Measurements from ENCODE around the gene CTSZ.
"Not testable (repeated sequence)": the region's sequence is repeated elsewhere in the genome, so short reads cannot be mapped to it uniquely, and the experiment has no call there.

Gene CTSZ

DNA sequence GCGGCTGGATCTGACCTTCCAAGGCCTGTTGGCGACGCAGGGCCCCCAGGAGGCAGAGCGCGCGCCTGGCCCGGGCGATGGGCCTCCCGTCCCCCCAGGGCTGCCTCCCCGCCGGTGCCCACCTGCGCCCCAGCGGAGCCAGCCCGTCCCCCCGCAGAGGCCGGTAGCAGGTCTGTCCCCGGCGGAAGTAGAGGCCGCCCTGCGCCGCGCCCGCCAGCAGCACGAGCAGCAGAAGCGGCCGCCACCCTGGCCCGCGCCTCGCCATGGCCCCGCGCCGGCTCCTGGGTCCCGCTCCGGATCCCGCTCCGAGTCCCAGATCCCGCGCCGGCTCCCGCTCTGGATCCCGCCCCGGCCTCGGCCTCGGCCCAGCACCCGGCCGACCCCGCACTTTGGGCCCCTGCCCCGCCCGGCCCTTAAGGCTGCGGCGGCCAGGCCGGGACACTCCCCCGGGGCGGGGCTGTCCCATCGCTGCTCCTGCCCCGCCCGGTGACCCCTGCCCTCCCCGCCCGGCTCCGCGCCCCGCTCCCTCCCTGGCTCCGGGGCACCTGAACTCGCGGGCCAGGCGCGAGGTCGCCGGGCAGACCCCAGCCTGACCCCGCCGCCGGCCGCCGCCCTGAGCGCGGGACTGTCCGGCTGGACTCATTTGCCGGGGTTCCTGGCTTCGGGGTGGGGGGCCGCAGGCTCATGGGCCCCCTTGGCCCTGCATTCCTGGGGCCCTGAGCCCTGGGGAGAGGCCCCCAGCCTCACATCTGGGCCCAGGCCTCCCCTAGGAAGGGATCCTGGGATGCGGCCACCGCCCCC is at the start of gene CTSZ:
Gene CTSZ (minus strand): TSS at position 391 of the 801 bp plus-strand sequence. CDS start 126 bp downstream, at position 265.
- peak; percentile 46 for DNase-seq

DNA sequence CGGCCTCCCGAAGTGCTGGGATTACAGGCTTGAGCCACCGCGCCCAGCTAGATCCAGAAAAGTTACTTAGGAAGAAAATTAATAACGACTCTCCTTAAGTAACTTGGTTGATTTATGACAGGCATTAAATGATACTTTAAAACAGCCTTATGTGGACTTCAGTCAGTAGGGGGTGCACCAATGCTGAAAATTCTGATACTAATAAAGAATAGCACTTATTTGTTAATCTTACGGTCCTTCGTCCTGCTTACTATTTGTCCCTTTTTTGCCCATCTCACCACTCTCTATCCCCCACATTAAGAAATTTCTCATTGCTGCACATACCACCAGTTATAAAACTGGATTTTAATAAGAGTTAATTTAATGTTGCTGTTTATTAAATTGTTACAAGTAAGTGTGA is 48.2 kb upstream of the CTSZ start:
- no peak for DNase-seq

DNA sequence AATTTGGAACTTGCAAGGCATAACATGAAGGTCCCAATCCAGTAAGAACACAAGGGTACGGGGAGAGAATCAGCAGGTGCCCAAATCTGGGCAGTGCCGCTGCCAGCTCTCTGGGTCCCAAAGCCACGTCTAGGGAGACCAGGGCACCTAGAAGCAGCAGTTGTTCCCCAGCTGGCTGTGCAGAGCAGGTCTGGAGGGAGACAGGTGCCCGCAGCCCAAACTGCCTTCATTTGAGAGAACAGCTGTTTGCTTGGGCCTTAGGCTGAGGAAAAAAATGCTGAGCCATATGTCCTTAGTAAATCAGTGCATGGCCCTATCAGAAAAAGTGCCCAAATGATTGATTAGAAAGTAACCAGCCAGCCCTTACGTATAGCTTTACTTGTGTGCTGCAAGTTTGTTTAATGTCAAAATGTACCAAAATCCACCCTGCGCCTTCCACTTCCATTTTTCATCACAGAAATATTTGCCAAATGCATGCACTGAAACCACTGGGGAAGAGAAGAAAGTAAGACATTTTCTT is 44.7 kb upstream of the CTSZ start:
- no peak for DNase-seq

DNA sequence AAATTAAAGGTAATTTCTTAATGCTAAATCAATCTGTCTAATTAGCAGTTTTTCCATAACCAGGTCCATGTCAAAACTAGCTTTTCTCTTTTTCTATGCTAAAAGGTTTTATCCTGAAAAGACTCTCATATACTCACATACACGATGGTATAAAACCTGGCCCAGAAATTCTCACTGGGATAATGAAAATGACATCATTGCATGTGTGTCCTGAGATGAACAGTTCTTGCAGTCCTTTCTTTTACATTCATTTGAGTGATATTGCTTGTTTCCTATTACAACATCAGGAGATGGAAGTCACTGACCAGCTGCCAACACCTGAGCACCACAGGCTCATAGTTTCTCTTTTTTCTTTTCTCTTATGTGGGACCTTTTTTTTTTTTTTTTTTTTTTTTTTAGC is 43.4 kb upstream of the CTSZ start:
- DNase-seq: no peak

DNA sequence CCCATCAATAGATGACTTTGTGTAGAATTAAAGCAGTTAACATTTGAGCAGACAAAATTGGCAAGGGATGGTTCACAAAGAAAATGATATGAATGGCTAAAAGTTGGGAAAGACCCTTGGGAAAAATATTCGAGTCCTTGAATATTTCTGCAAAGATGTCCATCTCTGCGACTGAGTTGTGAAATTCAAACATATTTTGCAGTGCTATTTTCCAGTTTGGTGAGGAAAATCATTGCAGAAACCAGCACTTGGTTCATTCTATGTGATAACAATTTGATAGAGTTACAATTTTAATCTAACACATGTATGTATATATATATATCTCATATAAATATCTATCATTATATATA is 41.6 kb upstream of the CTSZ start:
- no peak for DNase-seq

DNA sequence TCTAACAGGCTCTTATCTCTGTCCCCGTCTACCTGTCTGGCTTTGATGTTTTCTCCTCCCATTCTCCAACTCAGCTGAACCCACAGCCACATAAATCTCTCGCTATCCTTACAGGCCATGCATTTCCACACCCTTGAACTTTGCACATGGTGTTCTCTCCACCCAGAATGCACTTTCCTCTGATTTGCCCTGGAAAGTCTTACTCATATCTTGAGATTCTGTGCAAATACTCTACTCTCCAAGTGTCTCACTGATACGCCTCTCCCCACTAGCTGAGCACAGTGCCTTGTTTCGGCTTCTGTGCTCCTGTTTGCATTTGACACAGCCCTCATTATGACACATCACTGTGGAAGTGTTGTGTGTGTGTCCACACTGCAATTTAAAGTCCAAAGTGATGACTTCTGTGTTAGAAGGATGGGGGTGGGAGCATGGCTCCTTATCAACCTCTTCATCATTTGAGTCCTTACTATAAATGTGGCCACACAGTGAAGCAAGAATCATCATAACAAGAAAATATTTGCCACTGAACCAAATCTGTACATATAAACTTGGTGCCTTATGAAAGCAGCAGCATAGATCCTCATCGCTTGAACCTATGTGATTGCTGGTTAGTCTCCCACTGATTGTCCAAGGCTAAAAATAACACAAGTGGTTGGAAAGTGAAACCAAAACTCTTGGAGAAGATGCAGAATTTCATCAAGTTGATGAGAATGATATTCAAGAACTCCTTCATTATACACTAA is 41.1 kb upstream of the CTSZ start:
- DNase-seq: peak; percentile 6

DNA sequence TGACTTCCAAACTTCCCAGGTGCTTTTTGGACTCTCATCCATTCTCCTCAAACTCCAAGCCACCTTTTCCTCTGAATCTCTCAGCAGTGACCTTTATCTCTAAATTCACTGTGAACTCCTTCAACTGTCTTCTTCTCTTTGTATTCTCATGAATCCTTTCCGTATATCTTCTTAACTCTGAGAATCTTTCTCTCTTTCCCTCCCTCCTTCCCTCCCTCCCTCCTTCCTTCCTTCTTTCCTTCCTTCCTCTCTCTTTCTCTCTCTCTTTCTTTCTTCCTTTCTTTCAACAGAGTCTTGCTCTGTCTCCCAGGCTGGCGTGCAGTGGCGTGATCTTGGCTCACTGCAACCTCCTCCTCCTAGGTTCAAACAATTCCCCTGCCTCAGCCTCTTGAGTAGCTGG is 39.8 kb upstream of the CTSZ start:
- DNase-seq: no peak

DNA sequence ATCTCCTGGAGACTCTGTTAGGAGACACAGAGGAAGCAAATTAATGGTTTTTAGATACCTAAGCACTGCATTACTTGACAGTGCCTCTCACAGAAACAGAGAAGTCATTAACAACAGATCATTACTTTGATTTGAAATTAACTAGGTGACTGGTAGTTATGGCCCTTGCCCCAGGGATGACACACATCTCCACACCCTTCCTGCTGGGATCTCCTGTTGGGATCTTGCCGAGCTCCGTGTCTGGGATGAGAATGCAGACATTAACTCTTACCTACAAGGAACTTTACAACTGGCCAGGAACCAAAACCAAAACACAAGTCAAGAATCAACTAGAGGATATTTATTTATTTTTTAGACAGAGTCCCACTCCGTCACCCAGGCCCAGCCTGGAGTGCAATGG is 37.7 kb upstream of the CTSZ start:
- DNase-seq: no peak

DNA sequence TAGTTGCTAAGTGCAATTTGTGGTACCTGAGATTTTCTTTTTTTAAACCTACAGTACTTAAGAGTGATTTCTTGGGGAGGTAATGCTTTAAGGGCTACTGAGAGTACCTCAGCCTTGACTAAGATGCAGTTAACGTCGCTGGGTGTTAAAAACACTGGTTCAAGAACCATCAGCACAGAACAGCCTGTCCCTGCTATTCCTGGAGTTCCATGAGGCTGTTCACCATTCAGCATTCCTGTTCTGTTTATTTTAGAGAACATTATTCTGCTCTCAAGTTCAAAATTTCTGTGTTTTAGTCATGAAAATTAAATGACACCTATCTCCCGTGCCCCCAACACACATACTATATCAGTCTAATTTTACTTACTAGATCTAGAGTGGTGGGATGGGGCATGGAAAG is 37.2 kb upstream of the CTSZ start:
- no peak for DNase-seq

DNA sequence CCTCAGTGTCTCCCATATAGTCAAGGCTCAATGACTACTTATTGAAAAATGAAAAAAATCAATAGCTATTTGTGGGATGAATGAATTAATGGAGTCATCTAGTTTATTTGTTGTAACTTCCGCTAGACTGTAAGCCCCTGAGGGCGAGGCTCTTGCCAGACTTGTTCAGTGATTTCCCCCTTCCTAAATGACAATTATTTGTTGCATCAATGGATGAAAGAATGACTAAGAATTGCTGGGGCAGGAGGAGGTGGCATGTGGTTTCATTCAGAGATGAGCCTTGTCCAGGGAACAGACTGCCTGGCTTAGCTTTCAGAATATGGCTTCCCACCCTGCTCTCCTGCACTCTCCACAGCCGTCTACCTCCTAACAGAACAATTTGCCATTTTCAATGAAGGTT is 36.6 kb upstream of the CTSZ start:
- DNase-seq: peak; percentile 11

DNA sequence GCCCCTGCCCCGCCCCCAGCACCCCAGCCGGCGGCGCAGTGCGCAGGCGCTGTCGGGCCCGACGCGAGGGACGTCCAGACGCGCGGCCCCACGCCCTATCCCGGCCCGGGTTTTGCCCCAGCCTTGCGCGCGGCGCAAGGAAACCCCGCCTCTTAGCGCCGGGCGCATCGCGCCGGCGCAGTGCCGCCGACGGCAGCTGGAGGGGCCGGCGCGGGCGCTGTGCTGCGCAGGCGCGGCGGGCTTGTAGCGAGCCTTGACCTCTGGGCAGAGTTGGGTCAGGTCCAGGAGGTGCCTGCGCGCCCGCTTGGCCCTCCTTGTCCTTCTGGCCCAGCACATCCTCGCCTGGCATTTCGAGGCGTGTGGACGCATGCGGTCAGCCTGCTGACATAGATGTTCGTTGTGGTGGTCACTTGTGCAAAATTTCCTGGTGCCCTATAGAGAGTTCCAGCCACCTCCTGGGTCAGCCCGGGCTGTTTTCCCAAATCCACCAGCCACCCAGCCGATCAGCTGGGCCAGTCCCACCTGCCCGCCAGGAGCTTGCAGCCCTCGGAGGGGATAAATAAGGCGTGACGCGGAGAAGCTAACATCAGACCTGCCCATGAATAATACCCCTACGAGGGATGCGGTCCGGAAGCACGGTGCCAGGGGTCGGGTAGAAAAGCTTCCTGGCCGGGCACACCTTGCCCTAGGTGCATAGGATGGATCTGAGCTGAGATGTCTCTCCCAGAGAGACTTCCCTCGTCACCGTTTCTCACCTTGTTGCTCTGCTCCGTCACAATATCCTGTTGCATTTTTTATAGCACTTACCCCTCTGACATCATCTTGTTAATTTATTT is 36.0 kb upstream of the CTSZ start:
- DNase-seq: peak; percentile 92

DNA sequence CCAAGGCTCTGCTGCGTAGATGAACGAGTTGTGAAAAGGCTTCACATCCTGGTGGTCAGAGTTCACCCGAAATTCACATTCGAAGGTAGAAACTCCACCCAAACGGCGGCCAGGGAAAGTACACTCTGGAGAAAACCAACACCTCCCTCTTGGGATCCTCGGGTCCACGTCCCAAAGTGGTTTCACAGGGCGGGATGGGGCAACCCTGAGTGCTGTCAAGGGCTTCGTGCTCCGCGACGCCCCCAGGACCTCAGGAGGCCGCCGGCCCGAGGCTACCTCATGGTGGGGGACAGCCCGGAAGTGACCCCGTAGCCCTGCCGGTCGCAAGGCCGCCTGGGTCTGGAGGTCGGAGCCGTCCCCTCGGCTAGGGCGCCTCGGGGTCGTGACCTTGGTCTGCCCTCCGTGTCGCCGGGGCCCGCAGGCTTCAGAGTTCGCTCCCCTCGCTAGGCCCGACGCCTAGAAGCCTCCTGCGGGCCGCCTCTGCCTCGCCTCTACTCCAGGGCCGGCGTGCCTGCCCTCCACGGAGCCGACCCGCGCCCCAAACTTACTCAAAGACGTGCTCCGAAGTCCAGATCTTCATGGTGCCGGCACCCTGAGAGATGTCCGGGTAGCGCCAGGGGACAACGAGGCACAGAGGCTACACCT is 35.2 kb upstream of the CTSZ start, which contains the start of gene PRELID3B:
Gene PRELID3B (minus strand): TSS at position 636 of the 645 bp plus-strand sequence. CDS start 56 bp downstream, at position 580.
- DNase-seq: peak; percentile 46

DNA sequence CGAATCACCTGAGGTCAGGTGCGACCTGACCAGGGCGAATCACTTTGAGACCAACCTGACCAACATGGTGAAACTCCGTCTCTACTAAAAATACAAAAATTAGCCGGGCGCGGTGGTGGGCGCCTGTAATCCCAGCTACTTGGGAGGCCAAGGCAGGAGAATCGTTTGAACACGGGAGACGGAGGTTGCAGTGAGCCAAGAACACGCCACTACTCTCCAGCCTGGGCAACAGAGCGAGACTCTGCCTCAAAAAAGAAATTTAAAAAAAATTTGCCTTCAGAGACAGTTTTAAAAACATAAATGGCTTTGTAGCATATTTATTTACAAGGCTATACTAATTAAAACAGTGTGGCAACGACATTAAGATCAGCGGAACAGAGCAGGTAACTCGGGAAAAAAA is 34.4 kb upstream of the CTSZ start:
- DNase-seq: not testable (repeated sequence)

DNA sequence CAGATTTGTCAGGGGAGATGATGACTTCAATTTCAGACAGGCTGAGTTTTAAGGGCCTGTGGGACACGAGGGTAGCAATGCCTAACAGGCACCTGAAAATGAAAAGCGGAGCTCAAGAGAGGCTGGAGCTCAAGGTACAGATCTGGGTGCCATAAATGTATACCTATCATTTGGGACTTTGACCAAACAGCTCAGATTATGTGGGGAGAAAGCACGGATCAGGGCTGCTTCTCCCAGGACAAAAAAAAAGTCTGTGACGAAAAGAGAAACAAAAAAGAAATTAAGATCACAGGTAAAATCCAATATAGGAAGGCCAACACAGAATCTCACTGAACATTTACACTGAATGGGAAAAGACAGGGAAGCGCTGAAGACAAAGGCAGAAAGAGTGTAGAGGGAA is 33.6 kb upstream of the CTSZ start:
- DNase-seq: no peak

DNA sequence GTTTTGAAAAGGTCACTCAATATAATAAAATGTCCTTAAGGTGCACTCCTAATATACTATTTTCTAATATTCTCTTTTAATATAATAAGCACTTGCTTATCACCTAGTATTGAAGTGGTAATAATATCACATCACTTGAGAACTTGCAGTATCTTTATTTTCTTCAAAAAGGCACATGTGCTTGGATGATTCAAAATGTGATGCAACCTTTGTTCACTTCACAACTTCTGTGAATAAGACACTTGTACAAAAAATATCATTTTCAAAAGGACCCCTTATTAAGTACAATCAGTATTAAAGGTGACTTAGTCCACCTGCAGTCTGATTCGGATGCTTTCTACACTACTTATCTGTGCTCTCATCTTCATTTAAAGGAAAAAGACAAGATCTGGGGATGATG is 32.2 kb upstream of the CTSZ start:
- no peak for DNase-seq

DNA sequence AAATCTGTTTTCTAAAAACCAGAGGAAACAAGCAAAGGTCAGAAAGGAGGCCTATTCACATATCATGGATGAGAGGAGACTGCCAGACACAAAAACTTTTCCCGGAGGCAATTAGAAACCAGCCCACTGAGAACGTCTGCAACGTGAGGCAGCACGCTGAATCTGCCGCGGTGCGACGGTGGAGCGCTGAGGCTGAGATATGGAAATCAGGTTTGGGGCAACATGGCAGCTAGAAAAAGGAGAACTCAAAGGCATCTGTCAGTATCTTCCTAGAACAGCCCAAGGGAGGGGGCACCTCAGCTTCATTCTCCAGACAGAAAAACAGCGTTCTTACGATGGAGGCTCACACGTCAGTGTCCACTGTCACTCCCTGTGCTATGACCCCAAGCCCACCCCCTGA is 30.3 kb upstream of the CTSZ start:
- no peak for DNase-seq

DNA sequence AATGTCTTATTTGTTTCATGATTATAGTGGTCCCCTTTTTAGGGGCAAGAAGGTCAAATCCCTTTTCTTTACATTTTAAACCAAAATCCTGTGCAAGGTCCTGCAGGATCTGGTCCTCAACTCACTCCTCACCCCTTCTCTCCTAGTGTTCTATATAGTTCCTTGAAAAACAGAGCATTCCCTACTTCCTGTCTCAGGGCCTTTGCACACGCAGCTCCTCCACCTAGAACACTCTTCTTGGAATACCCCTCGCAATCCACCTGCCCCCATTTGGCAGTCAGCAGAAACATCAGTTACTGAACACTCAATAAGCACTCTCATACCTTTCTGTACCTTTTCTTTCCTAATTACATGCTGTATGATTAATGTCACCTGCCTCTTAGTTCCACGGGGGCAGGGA is 28.3 kb upstream of the CTSZ start:
- no peak for DNase-seq

DNA sequence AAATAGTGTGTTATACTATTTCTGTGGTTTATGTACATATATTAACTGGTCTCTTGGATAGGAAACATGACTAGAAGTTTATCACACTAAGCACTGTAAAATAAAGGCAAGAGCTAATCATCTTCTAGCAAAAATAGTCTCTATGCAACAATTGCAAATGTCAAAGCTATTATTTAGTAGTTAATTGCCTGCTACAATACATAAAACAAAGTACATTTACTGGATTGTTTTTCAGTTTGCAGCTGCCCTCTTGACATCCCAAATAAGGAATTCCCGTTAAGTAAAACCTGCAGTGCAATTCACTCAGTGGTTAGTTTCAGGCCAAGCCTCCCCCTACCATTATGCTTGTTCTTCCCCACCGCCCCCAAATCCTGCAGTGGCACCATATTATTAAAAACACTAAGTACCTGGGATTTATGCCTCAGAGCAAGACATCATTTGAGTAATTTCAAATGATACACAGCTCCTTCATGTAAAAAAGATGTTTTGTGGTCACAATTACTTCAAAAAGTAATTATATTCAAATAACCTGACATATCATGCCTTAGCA is 26.6 kb upstream of the CTSZ start:
- no peak for DNase-seq

DNA sequence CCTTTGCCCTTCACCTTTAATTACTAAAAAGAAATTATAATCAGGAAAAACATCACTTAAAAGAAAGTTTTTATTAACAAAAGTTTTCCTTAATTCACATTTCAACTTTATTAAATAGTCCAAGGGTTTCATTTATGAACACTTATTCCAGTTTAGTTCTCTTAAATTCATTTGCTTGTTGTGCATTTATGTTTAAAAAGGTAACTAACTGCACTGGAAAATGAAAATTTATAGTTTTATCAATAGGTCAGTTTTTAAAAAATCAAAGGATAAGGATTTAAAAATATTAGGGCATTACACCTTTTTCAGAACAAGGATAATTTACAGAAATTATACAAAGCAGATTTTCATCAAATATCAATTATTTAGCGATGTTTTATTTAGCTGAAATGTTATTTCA is 26.0 kb upstream of the CTSZ start:
- DNase-seq: no peak

DNA sequence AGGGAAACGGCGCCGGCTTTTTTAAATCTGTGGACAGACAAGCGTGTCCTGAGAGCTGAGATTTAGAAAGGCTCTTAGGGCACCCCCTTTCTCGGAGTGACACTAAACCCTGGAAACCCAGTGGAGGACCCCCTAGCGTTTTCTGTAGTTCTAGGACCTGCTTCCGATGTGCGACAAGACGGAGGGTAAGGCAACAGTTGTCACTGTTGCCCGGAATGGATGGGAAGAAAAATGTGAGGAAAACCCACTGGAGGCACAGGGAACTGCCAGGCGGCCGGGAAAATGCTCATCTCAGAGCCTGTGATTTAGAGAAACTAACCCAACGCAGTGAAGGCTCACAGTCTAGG is 25.6 kb upstream of the CTSZ start:
- DNase-seq: no peak

DNA sequence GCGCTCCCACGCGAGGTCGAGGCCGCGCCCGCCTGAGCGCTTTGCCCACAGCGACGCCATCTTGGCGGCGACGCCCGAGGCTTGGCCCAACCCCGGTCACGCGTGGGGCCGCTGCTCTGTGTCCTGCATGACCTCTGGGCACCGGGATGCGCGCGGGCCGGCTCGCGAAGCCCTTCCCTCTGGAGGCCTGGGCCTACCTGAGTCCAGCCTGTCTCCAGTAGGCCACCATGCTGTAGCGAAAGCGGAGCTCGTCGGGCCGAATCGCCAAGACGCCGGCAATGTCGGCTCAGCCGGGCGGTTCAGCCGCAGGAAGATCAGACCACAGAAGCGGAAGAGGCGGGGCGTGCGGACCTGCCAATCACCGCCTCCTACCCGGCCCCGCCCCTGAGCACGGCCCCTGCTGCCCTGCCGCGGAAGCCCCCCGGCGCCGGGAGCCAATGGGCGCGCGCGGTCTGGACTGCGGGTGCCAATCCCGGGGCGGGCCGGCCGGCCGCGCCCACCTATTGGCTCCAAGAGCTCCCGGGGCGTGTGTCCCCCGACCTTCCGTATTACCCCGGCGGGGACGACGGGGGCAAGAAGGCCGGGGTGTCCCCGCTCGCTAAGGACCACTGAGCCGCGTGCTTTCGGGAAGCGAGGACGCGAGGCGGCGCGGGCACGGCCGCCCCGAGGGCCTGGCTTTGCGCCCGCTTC is 25.1 kb upstream of the CTSZ start, which contains the start of gene ATP5F1E:
Gene ATP5F1E (minus strand): TSS at position 313 of the 690 bp plus-strand sequence. CDS start 84 bp downstream, at position 229.
- peak; percentile 96 for DNase-seq

DNA sequence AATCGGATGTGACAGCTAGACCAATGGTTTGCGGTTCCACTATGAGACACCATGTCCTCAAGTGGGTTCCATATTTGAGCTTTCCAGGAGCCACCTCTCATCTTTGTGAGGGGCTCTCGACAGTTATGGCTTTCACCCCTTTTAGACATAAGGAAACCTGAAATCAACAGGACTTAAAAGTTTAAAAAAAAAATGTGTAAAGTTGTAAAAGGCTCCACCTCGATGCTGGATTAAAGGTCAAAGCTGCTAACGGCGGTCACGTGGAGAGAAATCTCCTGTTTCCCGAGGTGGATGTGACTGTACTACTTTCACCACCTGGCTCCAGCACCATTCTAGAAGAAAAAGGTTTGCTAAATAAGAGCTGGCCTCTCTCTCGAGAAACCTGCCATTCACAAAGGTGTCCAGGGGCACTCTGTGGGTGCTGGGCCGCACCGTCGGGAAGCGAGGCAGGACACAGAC is 24.5 kb upstream of the CTSZ start:
- peak; percentile 6 for DNase-seq

Data from stimulated activated naive CD4-positive, alpha-beta T cell treated with Interleukin-2 at 50 U/mL for 16 hours (primary cell).